Gastroesophageal sphincter (tissue), 4 donors: Measurements from ENCODE around the gene POLE3. TPM values are rescaled to one million over a fixed set of nuclear protein-coding genes. Genes with fewer than 3 reads are reported as not detected.
A peak's percentile ranks its signal among the peaks of the same experiment; 100 is the strongest.
"Not testable (repeated sequence)": the region's sequence is repeated elsewhere in the genome, so short reads cannot be mapped to it uniquely, and the experiment has no call there.

Source experiments
- ATAC-seq: fragments of 150-250 bp; one replicate; pipeline ENCODE4 v1.9.1; 2016; ENCODE audit warnings: mild to moderate bottlenecking, moderate library complexity
- H3K27ac ChIP-seq, 4 donors: fragments of 200-600 bp; sonication (generic) in 3 of 4; 1 replicate in 3 of 4; 2 replicates in 1 of 4; pipeline ENCODE4 v1.5.1; 2016 to 2019
- H3K27me3 ChIP-seq: fragments of 200-600 bp; sonication (generic); one replicate; pipeline ENCODE4 v1.5.1; 2019
- H3K36me3 ChIP-seq, 2 donors: fragments of 200-600 bp; sonication (generic); one replicate each; pipeline ENCODE4 v1.5.1; 2019; ENCODE audit warnings: control low read depth in 1 of 2
- H3K4me1 ChIP-seq, 3 donors: fragments of 200-600 bp; sonication (generic); 1 replicate in 2 of 3; 2 replicates in 1 of 3; pipeline ENCODE4 v1.5.1; 2016 to 2019; ENCODE audit warnings: control low read depth in 2 of 3
- H3K4me3 ChIP-seq, 2 donors: fragments of 200-600 bp; sonication (generic); one replicate each; pipeline ENCODE4 v1.5.1; 2019; ENCODE audit warnings: mild to moderate bottlenecking in 1 of 2, moderate library complexity in 1 of 2
- H3K9me3 ChIP-seq, 3 donors: fragments of 200-600 bp; sonication (generic); one replicate each; pipeline ENCODE4 v1.5.1; 2017 to 2019; ENCODE audit warnings: control low read depth in 2 of 3
- CTCF ChIP-seq, 4 experiments: fragments of 200-600 bp in 2 of 4; fragments of 450-650 bp in 2 of 4; sonication (generic) in 1 of 4; IDR thresholded peaks; one replicate each; pipeline ENCODE4 v1.5.1; 2017 to 2019; ENCODE audit warnings: antibody characterized with exemption in 4 of 4, mild to moderate bottlenecking in 2 of 4, moderate library complexity in 2 of 4
- EP300 ChIP-seq: sonication (generic); formaldehyde crosslinking; IDR thresholded peaks from one replicate; pipeline ENCODE4 v1.6.1; 2017; ENCODE audit warnings: antibody characterized with exemption, mild to moderate bottlenecking
- POLR2A ChIP-seq, 2 donors: fragments of 450-650 bp; IDR thresholded peaks; one replicate each; pipeline ENCODE4 v1.6.1; 2017; ENCODE audit warnings: antibody characterized with exemption in 2 of 2, mild to moderate bottlenecking in 2 of 2, moderate library complexity in 1 of 2
- POLR2AphosphoS5 ChIP-seq: sonication (generic); formaldehyde crosslinking; IDR thresholded peaks from one replicate; pipeline ENCODE4 v1.6.1; 2017; ENCODE audit warnings: antibody characterized with exemption
- WGBS, 2 donors: methylation state at CpG; one replicate each; pipeline ENCODE4 v1.1.5; 2018; ENCODE audit warnings: low coverage in 1 of 2; 5-methylcytosine and 5-hydroxymethylcytosine counted together
- total RNA-seq, 4 donors: library from RNA; depleted of rRNA; stranded (reverse); fragments of >200 nt; gene quantifications; one replicate each; pipeline ENCODE4 v1.1.0, GENCODE V29; 2016

The POLE3 gene
- total RNA-seq, 4 donors from 2014 or later = 32.3 to 47.1 (median 34.6) TPM

- WGBS, 2 donors = 90 to 92% methylated on average over 6 to 8 of the region's 8 CpGs
- H3K4me3 ChIP-seq = no peak overlapping the region
Observed at GRCh38 chr9:113381909-113382411, 28.5 kb downstream of the POLE3 start.

GRCh38 chr9:113381441-113381840 lies 29.0 kb downstream of the POLE3 start:
- WGBS, 2 donors = 75 to 78% methylated on average over 4 to 6 of the region's 7 CpGs
- H3K36me3 ChIP-seq, H3K27ac ChIP-seq, H3K9me3 ChIP-seq, ATAC-seq, H3K4me1 ChIP-seq, H3K4me3 ChIP-seq, H3K27me3 ChIP-seq: not testable (repeated sequence)

More at GRCh38 chr9:113381909-113382411, 28.5 kb downstream of the POLE3 start:
- Histone ChIP-seq H3K4me1 (peaks cover 0 to 5% (median 0%) of the 10 kb centered on the region in 3 donors), H3K27me3 (no peaks in the 10 kb centered on the region), H3K36me3 (peaks cover 0 to 6% of the 10 kb centered on the region in 2 donors), H3K9me3 (no peaks in the 10 kb centered on the region), H3K27ac (no peak overlapping the region)
- ATAC-seq = no peak
- no peak for TF ChIP-seq POLR2A (IDR thresholded peaks at IDR 0.05)
- no peak for TF ChIP-seq POLR2AphosphoS5
- TF ChIP-seq EP300 = no peak
- TF ChIP-seq CTCF (IDR thresholded peaks at IDR 0.05) = no peak

GRCh38 chr9:113380869-113381378 lies 29.6 kb downstream of the POLE3 start:
- ATAC-seq = no peak
- H3K9me3 ChIP-seq = no peaks in the 10 kb centered on the region
- TF ChIP-seq CTCF (IDR thresholded peaks at IDR 0.05) (no peak), EP300 (no peak)
- WGBS, 2 donors = 70% methylated on average over 1 of the region's 1 CpG; no CpG with 5 or more reads in 1 of the 2 donors
- no peak overlapping the region for H3K27ac ChIP-seq
- H3K27me3 ChIP-seq = no peaks in the 10 kb centered on the region
- H3K4me3 ChIP-seq = no peak overlapping the region
- H3K36me3 ChIP-seq = no peaks in the 10 kb centered on the region
- H3K4me1 ChIP-seq = peaks cover 0 to 11% (median 0%) of the 10 kb centered on the region in 3 donors

GRCh38 chr9:113379829-113380210 lies 30.7 kb downstream of the POLE3 start:
- H3K27me3 ChIP-seq, H3K27ac ChIP-seq, H3K4me3 ChIP-seq, ATAC-seq, H3K36me3 ChIP-seq, H3K9me3 ChIP-seq: not testable (repeated sequence)
- H3K4me1 ChIP-seq = peaks cover 0 to 22% (median 4%) of the 10 kb centered on the region in 3 donors
- 64 to 67% methylated on average over 2 of the region's 2 CpGs for WGBS, 2 donors

GRCh38 chr9:113379094-113379828 lies 31.2 kb downstream of the POLE3 start:
- not testable (repeated sequence) for H3K4me3 ChIP-seq, H3K9me3 ChIP-seq, H3K27me3 ChIP-seq, H3K36me3 ChIP-seq, ATAC-seq, H3K27ac ChIP-seq
- WGBS, 2 donors = 61 to 93% methylated on average over 3 to 18 of the region's 24 CpGs
- H3K4me1 ChIP-seq = peaks cover 0 to 22% (median 4%) of the 10 kb centered on the region in 3 donors

GRCh38 chr9:113376634-113377567 lies 33.6 kb downstream of the POLE3 start, which contains the start of gene HDHD3:
Gene HDHD3, minus strand, starts transcription at chr9:113376986. Its CDS starts 2,632 bp downstream, at chr9:113374354.
- TF ChIP-seq POLR2A (IDR thresholded peaks at IDR 0.05) = peak; percentile 56 to 61
- no peak for TF ChIP-seq EP300
- peak; percentile 69 for TF ChIP-seq POLR2AphosphoS5
- TF ChIP-seq CTCF (IDR thresholded peaks at IDR 0.05) = peak in 1 of 4 experiments; percentile 13
- H3K27ac ChIP-seq = peak within 1 kb of the TSS; percentile 50 to 88 (median 84)
- peaks cover 0 to 22% (median 4%) of the 10 kb centered on the region in 3 donors for H3K4me1 ChIP-seq
- H3K36me3 ChIP-seq = peaks cover 0 to 31% of the 10 kb centered on the region in 2 donors
- WGBS, 2 donors = 0 to 2% methylated on average over 5 to 25 of the region's 74 CpGs
- H3K4me3 ChIP-seq = peak within 1 kb of the TSS; percentile 71 to 81
- no peaks in the 10 kb centered on the region for H3K9me3 ChIP-seq
- H3K27me3 ChIP-seq = no peaks in the 10 kb centered on the region
- ATAC-seq = peak; percentile 96
